Measurements from ENCODE around the gene NDUFB4.
"Not testable (repeated sequence)": the region's sequence is repeated elsewhere in the genome, so short reads cannot be mapped to it uniquely, and the experiment has no call there.

Gene NDUFB4

DNA sequence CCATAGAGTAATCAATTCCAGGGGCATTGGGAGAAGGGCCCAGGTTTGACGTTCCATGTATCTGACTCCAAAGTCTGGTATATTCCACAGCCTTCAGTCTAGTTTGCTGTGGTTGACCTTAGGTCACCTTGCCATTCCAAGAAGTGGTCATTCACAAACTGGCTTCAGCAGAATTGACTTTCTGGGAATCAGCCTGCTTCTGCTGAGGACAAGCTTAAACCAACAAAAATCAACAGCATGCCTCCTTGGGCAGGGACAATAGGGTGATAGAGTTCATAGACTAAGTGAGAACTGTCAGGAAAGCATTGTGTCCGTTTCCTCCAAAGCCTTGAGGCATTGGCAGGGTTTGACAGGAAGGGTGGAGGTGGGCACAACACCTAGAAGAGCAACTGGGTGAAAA is 24.1 kb upstream of the NDUFB4 start:
- no peak for DNase-seq

DNA sequence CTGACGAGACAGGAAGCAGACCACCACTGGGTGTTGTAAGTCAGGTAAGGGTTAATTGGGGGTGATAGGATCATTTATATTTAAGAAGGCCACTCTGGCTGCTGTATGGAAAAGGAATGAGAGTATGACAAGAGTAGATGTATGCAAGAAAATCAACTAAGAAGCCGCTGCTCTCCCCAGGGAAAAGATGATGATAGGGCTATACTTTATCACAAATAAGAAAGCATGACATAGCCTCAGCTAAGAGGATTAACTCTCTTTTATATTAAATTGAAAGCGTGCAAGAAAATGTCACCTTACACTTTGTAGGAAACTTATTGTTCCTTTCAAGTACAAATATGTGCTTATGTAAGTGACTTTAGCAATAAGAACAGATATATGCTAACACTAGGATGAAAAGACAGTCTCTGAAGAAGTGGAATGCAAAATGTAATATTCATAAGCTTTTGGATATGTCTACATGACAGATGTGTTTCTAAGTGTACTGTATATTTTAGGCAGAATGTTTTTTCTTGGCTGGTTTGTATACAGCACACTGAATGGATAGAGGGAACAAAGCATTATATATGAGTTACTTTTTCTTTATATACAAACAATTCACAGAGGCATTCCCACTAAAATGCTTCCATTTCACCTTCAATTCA is 8.7 kb upstream of the NDUFB4 start:
- no peak for DNase-seq

DNA sequence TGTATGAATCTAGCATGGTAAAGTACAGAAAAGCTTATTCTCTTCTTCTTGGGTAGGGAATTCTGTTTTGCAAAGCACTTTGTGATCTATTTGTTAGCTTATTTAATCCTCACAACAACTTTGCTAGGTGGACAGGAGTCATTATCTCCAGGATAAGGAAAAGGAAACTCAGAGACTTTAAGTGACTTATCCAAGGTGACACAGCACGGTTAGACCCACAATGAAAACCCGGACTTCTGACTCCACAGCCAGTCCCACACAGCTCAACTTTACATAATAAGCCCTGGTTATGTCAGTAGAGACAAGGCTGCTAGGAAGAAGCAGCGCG is 384 bp upstream of the NDUFB4 start:
- DNase-seq, result no peak

DNA sequence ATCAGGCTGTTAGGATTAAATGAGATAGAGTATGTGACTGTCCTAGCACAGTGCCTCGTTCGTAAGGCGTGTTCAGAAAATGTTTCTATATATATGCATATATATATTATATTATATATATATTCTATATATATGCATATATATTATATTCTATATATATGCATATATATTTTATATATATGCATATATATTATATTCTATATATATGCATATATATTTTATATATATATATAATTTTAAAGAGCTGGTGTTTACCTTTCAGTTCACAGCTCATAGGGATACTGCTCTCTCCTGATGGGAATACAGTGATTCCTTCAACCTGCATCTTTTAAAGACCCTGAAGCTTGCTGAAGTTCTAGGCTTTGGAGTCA is 702 bp downstream of the NDUFB4 start:
- DNase-seq, result no peak

DNA sequence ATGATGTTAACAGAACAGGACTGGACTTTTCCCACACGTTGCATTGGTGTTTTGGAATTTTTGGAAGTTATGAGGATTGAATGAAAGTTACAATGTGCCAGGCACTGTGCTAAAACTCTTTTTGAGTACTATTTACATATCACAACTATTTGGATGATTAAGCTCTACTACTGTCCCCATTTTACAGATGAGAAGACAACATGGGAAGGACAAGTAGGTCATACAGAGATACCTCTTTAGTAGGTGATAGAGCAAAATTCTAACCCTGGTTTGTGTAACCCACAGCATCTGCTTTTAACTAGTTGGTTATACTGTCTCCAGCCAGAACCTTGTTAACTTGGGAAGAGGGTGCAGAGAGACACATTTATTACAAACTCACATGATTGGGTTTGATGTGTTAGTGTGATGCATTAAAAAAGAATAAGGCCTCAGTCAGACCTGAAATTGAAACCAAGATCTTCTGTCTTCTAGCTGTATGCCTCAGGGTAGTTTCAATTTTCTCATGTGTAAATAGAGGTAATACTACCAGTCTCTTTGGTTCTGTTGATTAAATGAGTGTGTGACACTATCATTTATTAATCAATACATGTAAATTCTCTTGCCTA is 1.4 kb downstream of the NDUFB4 start:
- no peak for DNase-seq

DNA sequence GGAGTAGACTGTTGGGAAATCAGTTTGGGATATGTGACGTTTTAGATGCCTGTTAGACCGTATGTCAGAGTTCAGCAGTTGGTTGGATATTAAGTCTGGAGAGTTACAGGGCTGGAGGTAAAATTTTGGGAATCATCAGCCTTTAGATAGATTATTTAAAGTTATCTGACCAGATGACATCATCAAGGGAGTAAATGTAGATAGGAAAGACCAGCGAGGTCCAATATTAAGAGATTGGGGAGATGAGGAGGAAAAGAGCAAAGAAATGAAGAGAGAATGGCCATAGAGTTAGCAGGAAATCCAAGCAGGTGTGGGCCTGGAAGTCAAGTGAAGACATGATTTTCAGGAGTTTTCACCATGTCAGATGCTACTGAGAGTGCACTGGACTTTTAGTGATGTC is 3.1 kb downstream of the NDUFB4 start:
- no peak for DNase-seq

DNA sequence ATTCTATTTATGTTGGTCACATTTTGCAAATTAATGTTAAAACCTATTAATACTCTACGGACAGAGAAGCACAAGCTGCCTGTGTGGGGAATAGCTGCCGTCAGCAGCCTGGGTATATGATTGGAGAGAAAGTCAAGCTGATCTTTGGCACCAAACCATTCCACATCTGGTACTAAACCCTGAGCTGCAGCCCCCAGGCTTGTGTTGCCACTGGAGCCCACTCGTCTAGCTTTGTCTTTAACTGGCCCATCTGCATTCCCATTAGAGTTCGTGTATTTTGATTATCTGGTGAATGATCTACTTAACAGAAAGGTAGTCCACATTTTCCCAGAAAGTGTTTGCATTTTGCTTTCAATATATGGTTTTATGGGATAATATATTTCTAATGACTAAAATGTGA is 5.4 kb downstream of the NDUFB4 start:
- no peak for DNase-seq

DNA sequence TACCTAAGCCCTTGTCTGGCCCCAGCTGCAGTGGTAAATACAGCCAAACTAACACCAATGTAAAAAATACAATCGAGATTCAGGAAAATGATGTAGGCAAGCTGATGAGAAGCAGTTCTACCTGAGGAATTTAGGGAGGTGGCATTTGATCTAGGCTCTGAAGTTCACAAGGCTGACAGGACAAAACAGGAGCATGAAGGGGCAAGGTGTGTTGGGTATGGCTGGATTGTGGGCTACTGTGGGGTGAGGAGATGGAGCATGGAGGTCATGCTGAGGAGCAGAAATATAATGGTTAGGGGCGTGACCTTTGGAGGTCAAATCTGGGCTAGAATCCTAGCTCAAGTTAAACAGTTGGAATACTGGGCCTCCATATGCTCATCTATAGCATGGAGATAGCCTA is 6.5 kb downstream of the NDUFB4 start:
- DNase-seq, result no peak

DNA sequence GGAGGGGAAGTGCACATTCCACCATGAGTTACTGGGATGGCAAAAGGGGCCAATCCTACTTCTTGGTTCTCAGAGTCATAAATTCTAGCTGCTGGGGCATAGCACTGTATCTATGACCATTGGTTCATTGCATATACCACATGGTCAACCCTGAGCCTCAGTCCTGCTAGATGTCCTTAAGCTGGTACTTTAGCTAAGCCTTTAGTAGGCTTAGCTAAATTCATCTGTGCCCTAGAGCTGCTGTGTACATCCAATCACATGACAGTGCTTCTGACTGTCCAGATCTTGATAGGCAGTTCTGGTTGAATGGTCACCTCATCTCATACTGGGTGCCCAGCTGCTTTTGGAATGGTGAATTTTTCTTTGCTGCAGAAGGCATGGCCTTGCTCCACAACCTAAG is 8.2 kb downstream of the NDUFB4 start:
- no peak for DNase-seq

DNA sequence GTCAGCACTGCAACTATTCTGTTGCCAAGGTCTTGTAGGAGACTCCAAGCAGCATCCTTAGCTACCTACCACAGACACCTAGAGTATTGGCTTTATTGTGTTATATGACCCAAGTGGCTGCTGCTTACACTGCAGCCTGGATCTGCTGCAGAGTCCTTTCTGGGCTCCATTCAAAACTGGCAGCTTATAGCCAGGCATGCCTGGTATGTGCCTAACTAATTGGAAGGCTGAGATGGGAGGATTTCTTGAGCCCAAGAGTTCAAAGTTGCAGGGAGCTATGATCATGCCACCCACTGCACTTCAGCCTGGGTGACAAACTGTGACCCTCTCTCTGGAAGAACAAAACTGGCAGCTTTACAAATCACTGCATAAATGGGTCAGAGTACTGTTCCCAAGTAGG is 8.6 kb downstream of the NDUFB4 start:
- DNase-seq, result no peak

DNA sequence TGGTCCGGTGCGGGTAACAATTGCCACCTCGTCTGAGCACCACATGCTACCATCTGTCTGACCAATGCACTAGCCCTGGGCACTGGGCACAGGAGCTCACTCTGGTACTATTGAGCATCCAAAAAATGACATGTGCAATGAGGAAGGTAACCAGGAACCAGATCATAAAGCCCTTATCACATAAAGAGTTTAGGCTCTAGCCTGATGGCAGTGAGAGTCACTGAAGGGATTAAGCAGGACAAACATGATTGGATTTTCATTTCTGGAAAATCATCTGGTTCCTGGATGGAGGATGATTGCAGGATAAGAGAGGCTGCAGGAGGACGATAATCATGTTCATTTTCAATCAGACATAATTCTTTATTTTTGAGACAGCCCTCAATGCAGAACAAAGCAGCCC is 12.4 kb downstream of the NDUFB4 start:
- no peak for DNase-seq

DNA sequence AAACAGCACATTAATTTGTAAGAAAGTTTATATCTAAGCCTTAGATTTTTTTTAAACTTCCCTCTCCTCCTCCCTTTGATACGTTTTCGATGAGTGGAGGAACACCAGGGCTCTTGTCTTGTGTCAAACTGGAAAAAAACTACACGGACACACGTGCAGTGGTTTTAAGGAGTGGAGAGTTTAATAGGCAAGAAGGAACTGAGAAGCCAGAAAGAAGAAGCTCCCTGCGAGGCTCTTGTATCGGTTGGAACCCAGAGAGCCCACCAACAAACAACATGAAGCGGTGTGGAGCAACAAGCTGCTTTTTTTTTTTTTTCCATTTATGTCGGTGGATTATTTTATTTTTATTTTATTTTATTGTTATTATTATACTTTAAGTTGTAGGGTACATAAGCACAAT is 18.6 kb downstream of the NDUFB4 start:
- no peak for DNase-seq

DNA sequence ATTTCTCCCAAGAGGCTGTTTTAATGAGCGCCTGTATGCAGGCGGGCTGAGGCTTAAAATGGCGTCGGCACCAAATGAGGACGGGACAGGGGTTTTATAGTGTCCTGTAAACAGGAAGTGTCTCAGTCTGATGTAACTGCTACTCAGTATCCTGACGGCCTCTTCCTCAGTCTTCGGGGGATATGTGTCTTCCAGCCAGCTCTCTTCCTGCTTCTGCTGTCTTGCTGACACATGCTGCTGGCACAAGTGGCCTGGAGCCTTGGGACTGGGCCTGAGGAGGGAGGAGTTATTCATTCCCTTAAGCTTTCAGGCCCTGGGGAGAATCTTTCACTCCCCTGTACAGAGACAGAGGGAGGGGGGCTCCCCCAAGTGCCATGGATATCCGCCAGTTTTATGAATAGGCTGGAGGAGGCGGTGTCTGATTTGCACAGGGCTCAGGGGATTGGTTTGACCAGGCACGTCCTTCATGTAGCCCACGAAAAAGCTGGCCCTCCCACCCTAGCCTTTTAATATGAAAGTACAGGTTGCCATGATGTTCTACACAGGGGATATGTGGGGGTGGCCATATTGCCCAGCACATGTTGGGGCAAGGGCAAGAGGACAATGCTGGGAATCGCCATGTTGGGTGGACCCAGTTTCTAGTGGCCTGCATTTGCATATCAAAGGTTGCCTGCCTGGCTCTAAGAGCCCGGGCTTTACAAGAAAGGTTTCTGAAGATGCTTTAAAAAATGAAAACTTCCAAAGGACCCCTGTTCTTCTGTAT is 19.9 kb downstream of the NDUFB4 start:
- no peak for DNase-seq

DNA sequence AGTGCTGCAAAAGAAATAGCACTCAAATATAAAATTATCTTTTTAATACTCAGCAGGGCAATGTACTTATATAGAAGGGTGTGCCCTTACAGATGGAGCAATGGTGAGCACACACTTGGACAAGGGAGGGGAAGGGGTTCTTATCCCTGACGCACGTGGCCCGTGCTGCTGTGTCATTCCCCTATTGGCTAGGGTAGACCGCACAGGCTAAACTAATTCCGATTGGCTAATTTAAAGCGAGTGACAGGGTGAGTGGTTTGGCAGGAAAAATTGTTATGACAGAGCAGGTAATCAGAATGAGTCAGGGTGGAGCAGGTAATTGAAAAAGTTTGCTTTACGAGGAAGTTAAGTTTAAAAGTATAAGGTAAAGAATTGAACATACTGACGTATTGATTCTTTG is 20.6 kb downstream of the NDUFB4 start:
- DNase-seq, result not testable (repeated sequence)

DNA sequence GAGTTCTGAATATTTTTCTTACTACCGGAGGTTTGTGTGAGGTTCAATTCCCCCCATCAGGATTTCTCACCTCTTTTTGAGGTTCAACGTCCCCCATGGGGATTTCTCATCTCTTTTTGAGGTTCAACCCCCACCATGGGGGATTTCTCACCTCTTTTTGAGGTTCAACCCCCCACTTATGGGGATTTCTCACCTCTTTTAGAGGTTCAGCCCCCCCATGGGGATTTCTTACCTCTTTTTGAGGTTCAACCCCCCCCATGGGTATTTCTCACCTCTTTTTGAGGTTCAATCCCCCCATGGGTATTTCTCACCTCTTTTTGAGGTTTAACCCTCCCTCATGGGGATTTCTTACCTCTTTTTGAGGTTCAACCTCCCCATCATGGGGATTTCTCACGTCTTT is 26.3 kb downstream of the NDUFB4 start:
- no peak for DNase-seq

DNA sequence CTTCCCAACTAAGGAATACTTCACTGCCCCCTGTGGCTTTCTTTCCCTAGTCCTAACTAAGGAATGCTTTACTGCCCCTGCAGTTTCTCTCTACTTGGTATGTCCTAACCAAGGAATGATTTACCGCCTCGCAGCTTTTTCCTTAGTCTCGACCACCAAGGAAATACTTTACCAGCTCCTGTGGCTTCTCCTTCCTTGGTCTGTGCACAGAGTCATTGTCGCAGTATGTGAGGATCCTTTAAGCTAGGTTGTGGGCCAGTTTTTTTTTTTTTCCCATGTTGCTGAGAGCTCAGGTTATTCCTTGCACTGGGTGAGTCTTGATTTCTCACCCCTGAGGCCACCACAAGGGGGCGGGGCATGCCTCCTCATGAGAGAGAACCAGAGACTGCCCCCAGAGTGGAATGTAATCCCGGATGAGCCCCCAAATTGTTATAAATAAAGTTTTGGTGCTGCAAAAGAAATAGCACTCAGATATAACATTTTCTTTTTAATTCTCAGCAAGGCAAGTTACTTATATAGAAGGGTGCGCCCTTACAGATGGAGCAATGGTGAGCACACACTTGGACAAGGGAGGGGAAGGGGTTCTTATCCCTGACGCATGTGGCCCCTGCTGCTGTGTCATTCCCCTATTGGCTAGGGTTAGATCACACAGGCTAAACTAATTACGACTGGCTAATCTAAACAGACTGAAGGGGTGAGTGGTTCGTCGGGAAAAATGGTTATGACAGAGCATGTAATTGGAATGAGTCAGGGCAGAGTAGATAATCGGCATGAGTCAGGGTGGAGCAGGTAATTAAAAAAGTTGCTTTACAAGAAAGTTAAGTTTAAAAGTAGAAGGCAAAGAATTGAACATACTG is 27.0 kb downstream of the NDUFB4 start:
- DNase-seq, result peak; percentile 35 to 38

DNA sequence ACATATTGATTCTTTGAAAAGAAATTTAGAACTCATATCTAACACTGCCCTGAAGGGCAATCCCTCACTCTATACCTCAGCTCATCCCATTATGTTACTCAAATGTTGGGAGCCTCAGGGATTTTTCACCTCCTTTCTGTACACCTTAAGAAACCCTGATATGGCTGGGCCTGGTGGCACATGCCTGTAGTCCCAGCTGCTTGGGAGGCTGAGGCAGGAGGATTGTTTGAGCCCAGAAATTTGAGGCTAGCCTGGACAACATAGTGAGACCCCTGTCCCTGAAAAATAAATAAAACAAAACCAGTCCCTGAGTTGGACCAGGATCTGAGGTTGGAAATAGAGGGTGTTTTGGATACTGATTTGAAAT is 27.6 kb downstream of the NDUFB4 start:
- DNase-seq, result no peak

DNA sequence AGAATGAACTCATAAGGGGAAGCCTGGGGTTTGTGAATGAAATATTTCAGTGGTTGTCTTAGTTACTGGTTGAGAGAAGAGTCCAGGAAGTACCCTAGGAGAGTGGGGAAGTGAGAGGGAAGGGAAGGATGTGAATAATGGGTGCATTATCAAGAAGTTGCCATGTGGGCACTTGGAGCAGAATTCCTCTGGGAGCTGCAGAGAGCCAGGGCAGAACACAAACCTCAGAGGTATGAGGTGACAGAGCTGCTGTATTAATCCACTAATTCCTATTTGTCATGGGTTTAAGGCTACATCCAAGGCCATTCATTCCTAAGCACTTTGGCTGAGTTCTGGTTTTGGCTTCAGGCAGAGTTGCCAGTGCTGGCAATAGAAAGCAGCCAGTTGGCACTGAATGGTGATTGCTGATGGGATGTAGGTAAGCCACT is 29.0 kb downstream of the NDUFB4 start:
- DNase-seq, result no peak

DNA sequence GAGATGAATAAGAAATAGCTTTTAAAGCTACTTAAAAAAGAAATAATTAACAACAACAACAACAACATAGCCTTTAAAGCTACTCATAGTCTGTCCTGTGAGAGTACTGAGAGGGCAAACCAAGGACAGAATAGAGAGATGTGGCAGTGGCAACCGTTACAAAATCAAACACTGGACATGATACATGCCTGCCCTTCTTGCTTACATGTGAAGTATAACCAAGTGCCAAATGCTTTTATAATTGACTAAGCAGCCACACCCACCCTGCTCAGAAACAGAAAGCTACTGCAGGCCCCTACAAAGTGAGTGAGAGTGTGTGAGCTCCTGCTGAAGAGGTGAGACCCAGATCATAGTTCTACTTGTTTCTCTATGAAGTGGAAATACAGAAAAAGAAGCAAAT is 38.4 kb downstream of the NDUFB4 start:
- DNase-seq, result no peak

DNA sequence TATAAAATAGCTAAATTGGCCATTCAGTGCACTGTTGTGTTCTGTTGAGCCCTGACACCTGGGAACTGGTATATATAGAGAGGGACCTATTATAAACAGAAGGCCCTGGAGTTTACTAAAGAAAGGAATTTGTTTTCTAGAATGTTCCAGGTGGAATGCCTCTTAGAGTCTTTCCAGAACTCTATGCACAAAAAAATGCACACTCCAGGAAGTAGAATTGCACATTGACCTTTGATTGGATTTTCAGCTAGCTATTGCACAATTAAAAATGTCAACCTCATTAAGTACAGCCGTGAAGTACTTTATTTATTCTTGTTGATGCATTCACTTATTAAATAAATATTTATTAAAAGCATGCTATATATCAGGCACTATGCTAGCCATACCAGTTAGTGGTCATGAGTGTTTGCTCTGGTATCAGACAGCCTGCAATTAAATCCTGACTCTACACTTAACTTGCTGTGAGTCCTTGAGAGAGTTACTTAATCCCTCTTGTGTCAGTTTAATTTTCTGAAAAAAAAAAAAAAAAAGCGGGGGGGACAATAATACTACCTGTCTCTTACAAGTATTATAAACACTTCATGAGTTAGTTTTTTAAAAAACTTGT is 40.8 kb downstream of the NDUFB4 start:
- DNase-seq, result no peak

DNA sequence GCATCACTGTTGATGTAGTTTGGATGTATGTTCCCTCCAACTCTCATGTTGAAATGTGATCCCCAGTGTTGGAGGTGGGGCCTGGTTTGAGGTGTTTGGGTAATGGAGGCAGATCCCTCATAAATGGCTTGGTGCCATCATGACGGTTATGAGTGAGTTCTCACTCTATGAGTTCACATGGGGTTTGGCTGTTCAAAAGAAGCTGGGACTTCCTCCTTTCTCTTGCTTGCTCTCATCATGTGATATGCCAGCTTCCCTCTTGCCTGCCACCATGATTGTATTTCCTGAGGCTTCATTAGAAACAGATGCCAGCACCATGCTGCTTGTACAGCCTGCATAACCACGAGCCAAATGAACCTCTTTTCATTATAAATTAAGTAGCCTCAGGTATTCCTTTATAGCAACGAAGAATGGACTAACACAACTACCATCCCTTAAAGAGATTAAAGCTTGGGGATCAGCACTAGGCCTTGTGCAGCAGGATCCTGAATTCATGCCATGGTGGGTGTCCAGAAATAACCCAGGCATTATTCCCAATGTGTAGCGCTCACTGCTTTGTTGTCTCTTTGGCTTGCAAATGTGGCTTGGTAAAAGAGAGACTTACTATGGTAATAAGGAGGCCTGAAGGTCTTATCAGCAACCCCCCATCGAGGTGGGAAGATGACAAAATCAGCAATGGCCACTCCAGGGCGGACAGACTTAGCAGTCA is 41.9 kb downstream of the NDUFB4 start:
- no peak for DNase-seq

DNA sequence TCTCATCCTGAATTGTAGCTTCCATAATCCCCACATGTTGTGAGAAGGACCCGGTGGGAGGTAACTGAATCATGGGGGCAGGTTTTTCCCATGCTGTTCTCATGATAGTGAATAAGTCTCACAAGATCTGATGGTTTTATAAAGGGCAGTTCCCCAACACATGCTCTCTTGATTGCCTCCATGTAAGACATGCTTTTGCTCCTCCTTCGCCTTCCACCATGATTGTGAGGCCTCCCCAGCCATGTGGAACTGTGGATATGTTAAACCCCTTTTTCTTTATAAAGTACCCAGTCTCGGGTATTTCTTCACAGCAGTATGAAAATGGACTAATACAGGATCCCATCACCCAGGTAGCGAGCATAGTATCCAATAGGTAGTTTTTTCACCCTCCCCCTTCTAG is 42.7 kb downstream of the NDUFB4 start:
- not testable (repeated sequence) for DNase-seq

DNA sequence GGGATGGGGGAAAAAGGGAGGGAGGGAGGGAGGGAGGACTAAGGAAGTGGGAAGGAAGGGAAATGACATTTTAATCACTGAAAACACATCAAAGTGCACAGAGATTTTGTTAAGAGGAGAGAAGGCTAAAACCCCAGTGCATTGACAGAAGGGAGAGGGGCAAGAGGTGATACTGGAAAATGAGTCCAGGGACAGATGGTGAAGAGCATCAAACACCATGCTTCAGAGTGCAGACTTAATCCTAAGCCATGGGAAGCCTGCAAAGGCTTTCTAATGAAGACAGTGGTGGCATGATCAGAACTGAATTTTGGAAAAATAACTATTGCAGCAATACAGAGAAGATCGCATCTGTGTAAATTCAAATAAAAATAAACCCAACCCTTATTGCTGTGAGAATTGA is 44.1 kb downstream of the NDUFB4 start:
- DNase-seq, result no peak
